H1 (cell line): Measurements from ENCODE around the gene RAB3C. TPM values are rescaled to one million over a fixed set of nuclear protein-coding genes. Genes with fewer than 3 reads are reported as not detected.

ENCODE experiments used
- CTCF ChIA-PET: fragments of 300-600 bp; sonication (Branson Sonifier 250); formaldehyde crosslinking; loops from one replicate; lab custom pipeline; 2021; ENCODE audit not compliant: partially characterized antibody; lab: Charles Lee
- POLR2A ChIA-PET: fragments of 300-600 bp; sonication (Branson Sonifier 250); formaldehyde crosslinking; loops from one replicate; lab custom pipeline; 2021; ENCODE audit warnings: inconsistent platforms; ENCODE audit not compliant: partially characterized antibody; lab: Charles Lee
- DNase-seq, 2 experiments: peaks; one replicate each; pipeline versions ENCODE4 v3.0.0 to v3.0.0-alpha.2; 2010 to 2022; ENCODE audit warnings: low spot score in 2 of 2, low read depth in 1 of 2, mixed read lengths in 1 of 2
- FAIRE-seq: peaks from 2 replicates; lab custom pipeline; 2011; peaks lifted over from hg19 to GRCh38; lab: Jason Lieb, UNC
- H2AFZ ChIP-seq: 2 replicates; pipeline ENCODE4 v1.8.1; 2012; ENCODE audit warnings: low read length, inconsistent platforms
- H2AK5ac ChIP-seq: 2 replicates; pipeline ENCODE4 v1.6.1; 2013; ENCODE audit warnings: low read depth, low read length
- H2BK120ac ChIP-seq: replicated peaks from 2 replicates; pipeline ENCODE3; 2013; ENCODE audit warnings: low read depth, low read length, inconsistent platforms
- H2BK12ac ChIP-seq: 2 replicates; pipeline ENCODE4 v1.6.1; 2013; ENCODE audit warnings: low read depth, low read length
- H2BK15ac ChIP-seq: 2 replicates; pipeline ENCODE4 v1.6.1; 2013; ENCODE audit warnings: low read length
- H2BK20ac ChIP-seq: 2 replicates; pipeline ENCODE4 v1.6.1; 2013; ENCODE audit warnings: low read length
- H2BK5ac ChIP-seq: 2 replicates; pipeline ENCODE4 v1.6.1; 2013; ENCODE audit warnings: low read depth, low read length
- H3K14ac ChIP-seq: 2 replicates; pipeline ENCODE4 v1.6.1; 2013; ENCODE audit warnings: inconsistent platforms; ENCODE audit not compliant: insufficient read length
- H3K18ac ChIP-seq: 2 replicates; pipeline ENCODE4 v1.6.1; 2013; ENCODE audit warnings: low read length; ENCODE audit errors: extremely low read depth
- H3K23ac ChIP-seq: 2 replicates; pipeline ENCODE4 v1.6.1; 2013; ENCODE audit warnings: inconsistent platforms; ENCODE audit not compliant: insufficient read length
- H3K23me2 ChIP-seq: 2 replicates; pipeline ENCODE4 v1.6.1; 2013; ENCODE audit warnings: low read depth, low read length
- H3K27ac ChIP-seq: 2 replicates; pipeline ENCODE4 v1.6.1; 2011; ENCODE audit warnings: low read depth, low read length, inconsistent platforms
- H3K27me3 ChIP-seq, 4 experiments: replicated peaks in 1 of 4; 1 replicate in 1 of 4; 2 replicates in 3 of 4; pipeline versions ENCODE4 v1.6.1 to v1.8.1; 2011 to 2013; ENCODE audit warnings: low read length in 3 of 4, mild to moderate bottlenecking in 3 of 4, inconsistent platforms in 2 of 4, mixed read lengths in 2 of 4, moderate library complexity in 1 of 4; ENCODE audit not compliant: control insufficient read depth in 3 of 4, insufficient read depth in 3 of 4; ENCODE audit errors: extremely low read depth in 1 of 4
- H3K36me3 ChIP-seq, 4 experiments: 2 replicates each; pipeline versions ENCODE4 v1.6.1 to v1.8.1; 2011 to 2013; ENCODE audit warnings: mild to moderate bottlenecking in 4 of 4, low read length in 3 of 4, moderate library complexity in 2 of 4, control low read depth in 1 of 4, inconsistent platforms in 1 of 4; ENCODE audit not compliant: insufficient read depth in 4 of 4, control insufficient read depth in 2 of 4
- H3K4ac ChIP-seq: replicated peaks from 2 replicates; pipeline ENCODE3; 2013; ENCODE audit warnings: low read length, low read depth, mixed read lengths, inconsistent platforms; ENCODE audit not compliant: insufficient read length
- H3K4me1 ChIP-seq, 4 experiments: replicated peaks in 1 of 4; 1 replicate in 1 of 4; 2 replicates in 3 of 4; pipeline versions ENCODE4 v1.6.1 to v1.8.1; 2011 to 2013; ENCODE audit warnings: low read length in 3 of 4, inconsistent platforms in 2 of 4, mixed read lengths in 1 of 4; ENCODE audit not compliant: insufficient read depth in 4 of 4, control insufficient read depth in 3 of 4
- H3K4me2 ChIP-seq, 2 experiments: 2 replicates each; pipeline versions ENCODE4 v1.6.1 to v1.8.1; 2011 to 2013; ENCODE audit warnings: low read depth in 2 of 2, low read length in 2 of 2, control low read depth in 1 of 2, inconsistent platforms in 1 of 2, mild to moderate bottlenecking in 1 of 2; ENCODE audit not compliant: insufficient read depth in 1 of 2
- H3K4me3 ChIP-seq, 4 experiments: fragments of 200-600, 300-600 bp in 1 of 4; sonication (generic), shearing (Covaris generic), sonication (Bioruptor Twin) in 1 of 4; 2 replicates each; pipeline versions ENCODE4 v1.5.1 to v1.8.1; 2011 to 2016; ENCODE audit warnings: low read length in 4 of 4, low read depth in 3 of 4, control low read depth in 2 of 4, inconsistent platforms in 2 of 4, mild to moderate bottlenecking in 2 of 4, mixed read lengths in 1 of 4, moderate library complexity in 1 of 4; ENCODE audit not compliant: insufficient read depth in 2 of 4; ENCODE audit errors: extremely low read depth in 1 of 4
- H3K56ac ChIP-seq: replicated peaks from 2 replicates; pipeline ENCODE3; 2013; ENCODE audit warnings: low read depth, mild to moderate bottlenecking, mixed read lengths, low read length, inconsistent platforms; ENCODE audit not compliant: insufficient read length
- H3K79me1 ChIP-seq: 2 replicates; pipeline ENCODE4 v1.6.1; 2013; ENCODE audit warnings: low read depth, low read length, control low read depth
- H3K79me2 ChIP-seq, 2 experiments: 2 replicates each; pipeline versions ENCODE4 v1.6.1 to v1.8.1; 2012 to 2013; ENCODE audit warnings: low read length in 2 of 2, mild to moderate bottlenecking in 2 of 2, inconsistent platforms in 1 of 2; ENCODE audit not compliant: insufficient read depth in 2 of 2, control insufficient read depth in 1 of 2
- H3K9ac ChIP-seq, 4 experiments: replicated peaks in 1 of 4; 1 replicate in 1 of 4; 2 replicates in 3 of 4; pipeline versions ENCODE4 v1.6.1 to v1.8.1; 2011 to 2013; ENCODE audit warnings: low read depth in 3 of 4, low read length in 3 of 4, control low read depth in 2 of 4, mild to moderate bottlenecking in 2 of 4, moderate library complexity in 2 of 4, inconsistent platforms in 1 of 4; ENCODE audit errors: extremely low read depth in 1 of 4
- H3K9me3 ChIP-seq, 2 experiments: 2 replicates each; pipeline versions ENCODE4 v1.6.1 to v1.8.1; 2012 to 2013; ENCODE audit warnings: mild to moderate bottlenecking in 2 of 2, moderate library complexity in 2 of 2, control low read depth in 1 of 2, inconsistent platforms in 1 of 2, low read depth in 1 of 2, low read length in 1 of 2, mixed read lengths in 1 of 2; ENCODE audit not compliant: insufficient read depth in 2 of 2
- H4K20me1 ChIP-seq, 2 experiments: replicated peaks in 1 of 2; 2 replicates each; pipeline versions ENCODE3 to v1.8.1; 2011 to 2013; ENCODE audit warnings: inconsistent platforms in 2 of 2, low read length in 2 of 2, mild to moderate bottlenecking in 1 of 2; ENCODE audit not compliant: insufficient read depth in 2 of 2, control insufficient read depth in 1 of 2
- H4K5ac ChIP-seq: 2 replicates; pipeline ENCODE4 v1.6.1; 2013; ENCODE audit warnings: low read length, low read depth, mixed read lengths, inconsistent platforms; ENCODE audit not compliant: insufficient read length
- H4K8ac ChIP-seq: 2 replicates; pipeline ENCODE4 v1.8.0; 2013; ENCODE audit warnings: mild to moderate bottlenecking, moderate library complexity, low read length, inconsistent platforms; ENCODE audit not compliant: insufficient read depth; ENCODE audit errors: extremely low read depth
- H4K91ac ChIP-seq: replicated peaks from 2 replicates; pipeline ENCODE3; 2013; ENCODE audit warnings: low read length, mixed read lengths, inconsistent platforms; ENCODE audit not compliant: insufficient read length
- ASH2L ChIP-seq: fragments of 200-600, 300-600 bp; sonication (generic); IDR thresholded peaks from one replicate; pipeline ENCODE4 v1.7.1; 2017; ENCODE audit warnings: low read length
- RAD21 ChIP-seq, 2 experiments: IDR thresholded peaks in 1 of 2; conservative IDR thresholded peaks in 1 of 2; 2 replicates each; pipeline ENCODE4 v1.6.1; 2011; ENCODE audit warnings: low read depth in 2 of 2, low read length in 2 of 2, improper control_type of control experiment in 1 of 2, inconsistent platforms in 1 of 2, mild to moderate bottlenecking in 1 of 2, moderate library complexity in 1 of 2
- SIRT6 ChIP-seq: IDR thresholded peaks from one replicate; pipeline ENCODE4 v1.7.1; 2012; ENCODE audit warnings: low read length, inconsistent platforms
- WGBS, 2 experiments: shearing (Covaris generic) in 1 of 2; methylation state at CpG; one replicate each; pipeline versions ENCODE4 v1.1.6 to v1.1.7; 2013 to 2015; ENCODE audit warnings: low lambda C conversion rate in 2 of 2, mixed read lengths in 2 of 2, inconsistent platforms in 1 of 2, low coverage in 1 of 2, missing lambda C conversion rate in 1 of 2; ENCODE audit not compliant: insufficient replicate concordance in 2 of 2, insufficient coverage in 1 of 2, insufficient read length in 1 of 2; ENCODE audit errors: extremely low coverage in 1 of 2, missing lambda C conversion rate in 1 of 2; 5-methylcytosine and 5-hydroxymethylcytosine counted together
- polyA plus RNA-seq, 7 experiments: library from polyadenylated mRNA; depleted of rRNA in 3 of 7; stranded (reverse) in 5 of 7; unstranded in 2 of 7; fragments of >200 nt in 5 of 7; fragments of 200-250 nt in 2 of 7; gene quantifications; 1 replicate in 5 of 7; 2 replicates in 1 of 7; 4 replicates in 1 of 7; pipeline versions ENCODE4 v1.2.1 to v1.2.3, GENCODE V29; 2011 to 2013; ENCODE audit warnings: missing spikeins in 2 of 7, mixed read lengths in 2 of 7
- total RNA-seq: library from RNA; stranded (reverse); fragmentation: NEBNext Ultra II Directional; extraction: Animal tissue kit (Norgen Biotek cat#: 25700); gene quantifications from 2 replicates; pipeline ENCODE4 v1.2.1, GENCODE V29; 2021
- TF ChIP-seq, protein P1 (sequence below), 3 experiments: IDR thresholded peaks; 1 replicate in 2 of 3; 2 replicates in 1 of 3; pipeline versions ENCODE4 v1.5.1 to v1.6.1; 2011; ENCODE audit warnings: low read length in 3 of 3, mild to moderate bottlenecking in 3 of 3, inconsistent platforms in 2 of 3, low read depth in 1 of 3, moderate library complexity in 1 of 3; ENCODE audit not compliant: insufficient read depth in 1 of 3; ENCODE audit errors: control extremely low read depth in 1 of 3

The RAB3C gene
- total and polyA plus RNA-seq, 2 of the 8 experiments (the other 6 are each of a cell fraction or from before 2014, with no cell fraction given) = 14.7 to 18.3 TPM

DNA sequence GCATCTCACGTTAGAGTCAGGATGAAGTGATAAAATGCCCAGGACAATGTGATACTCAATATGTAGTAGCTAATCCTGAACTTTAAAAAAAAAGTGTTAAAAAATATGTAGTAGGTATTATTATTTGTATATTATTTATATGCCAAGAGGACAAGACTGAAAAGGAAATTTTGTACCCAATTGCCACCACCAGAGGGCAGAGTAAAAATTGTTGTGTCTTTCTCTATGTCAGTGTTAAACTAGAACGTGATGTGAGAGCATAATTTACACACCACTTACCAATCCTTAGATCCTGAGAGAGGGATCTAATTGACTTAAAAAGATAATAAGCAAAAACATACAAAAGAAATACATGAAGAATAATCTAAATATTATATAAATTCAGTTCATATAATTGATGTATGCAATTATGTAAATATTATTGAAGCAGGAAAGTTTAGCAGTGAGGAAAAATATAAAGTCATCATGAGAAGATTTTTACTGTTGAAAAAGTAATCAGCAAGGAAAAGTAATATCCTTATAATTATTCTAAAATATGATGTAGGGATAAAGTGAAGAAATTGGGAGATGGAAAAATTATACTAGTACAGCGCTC, 288.9 kb downstream of the RAB3C start:
- no peaks in the 10 kb centered on the region for H3K4me1 ChIP-seq
- 49% methylated on average over 3 of the region's 3 CpGs; no CpG with 5 or more reads in 1 of the 2 experiments for WGBS, 2 experiments
- no peak overlapping the region for H3K14ac ChIP-seq
- H3K79me2 ChIP-seq = no peaks in the 10 kb centered on the region
- H3K23me2 ChIP-seq = no peaks in the 10 kb centered on the region
- H3K56ac ChIP-seq = no peak overlapping the region
- H2AFZ ChIP-seq = no peak overlapping the region
- no peak overlapping the region for H3K4me2 ChIP-seq
- H3K27ac ChIP-seq = no peak overlapping the region
- H2BK20ac ChIP-seq = no peak overlapping the region
- no peak overlapping the region for H4K8ac ChIP-seq
- no peak overlapping the region for H3K23ac ChIP-seq
- H3K9ac ChIP-seq = no peak overlapping the region
- H3K36me3 ChIP-seq = no peaks in the 10 kb centered on the region
- H4K5ac ChIP-seq = no peak overlapping the region
- no peak overlapping the region for H2BK12ac ChIP-seq
- POLR2A ChIA-PET = interaction anchor here (1.0 kb wide), 1 partner anchor 10 kb away, joined by 3 read pairs; no protein-coding TSS in a partner anchor
- H3K18ac ChIP-seq = no peak overlapping the region
- H3K27me3 ChIP-seq = no peaks in the 10 kb centered on the region
- no peak overlapping the region for H3K4me3 ChIP-seq
- DNase-seq = no peak
- no peak overlapping the region for H2BK15ac ChIP-seq
- H2BK5ac ChIP-seq = no peak overlapping the region
- no peaks in the 10 kb centered on the region for H3K9me3 ChIP-seq
- CTCF ChIA-PET = interaction anchor here (0.6 to 2.8 kb wide), 25 partner anchors 9 to 1134 kb away, joined by 3 to 24 read pairs (median 4); no protein-coding TSS in a partner anchor
- no peaks in the 10 kb centered on the region for H4K20me1 ChIP-seq
- no peak overlapping the region for H2AK5ac ChIP-seq
- no peak overlapping the region for H2BK120ac ChIP-seq
- TF ChIP-seq SIRT6 (no peak), ASH2L (no peak), RAD21 (IDR thresholded peaks at IDR 0.05 in 1 of 2, conservative IDR thresholded peaks at IDR 0.05 in 1 of 2; ENCODE audit: low read depth in 2 of 2, low read length in 2 of 2) (peak; percentile 37 to 40)
- TF ChIP-seq, protein P1, sequence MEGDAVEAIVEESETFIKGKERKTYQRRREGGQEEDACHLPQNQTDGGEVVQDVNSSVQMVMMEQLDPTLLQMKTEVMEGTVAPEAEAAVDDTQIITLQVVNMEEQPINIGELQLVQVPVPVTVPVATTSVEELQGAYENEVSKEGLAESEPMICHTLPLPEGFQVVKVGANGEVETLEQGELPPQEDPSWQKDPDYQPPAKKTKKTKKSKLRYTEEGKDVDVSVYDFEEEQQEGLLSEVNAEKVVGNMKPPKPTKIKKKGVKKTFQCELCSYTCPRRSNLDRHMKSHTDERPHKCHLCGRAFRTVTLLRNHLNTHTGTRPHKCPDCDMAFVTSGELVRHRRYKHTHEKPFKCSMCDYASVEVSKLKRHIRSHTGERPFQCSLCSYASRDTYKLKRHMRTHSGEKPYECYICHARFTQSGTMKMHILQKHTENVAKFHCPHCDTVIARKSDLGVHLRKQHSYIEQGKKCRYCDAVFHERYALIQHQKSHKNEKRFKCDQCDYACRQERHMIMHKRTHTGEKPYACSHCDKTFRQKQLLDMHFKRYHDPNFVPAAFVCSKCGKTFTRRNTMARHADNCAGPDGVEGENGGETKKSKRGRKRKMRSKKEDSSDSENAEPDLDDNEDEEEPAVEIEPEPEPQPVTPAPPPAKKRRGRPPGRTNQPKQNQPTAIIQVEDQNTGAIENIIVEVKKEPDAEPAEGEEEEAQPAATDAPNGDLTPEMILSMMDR (IDR thresholded peaks at IDR 0.05; ENCODE audit: control extremely low read depth in 1 of 3, insufficient read depth in 1 of 3, low read depth in 1 of 3, low read length in 3 of 3) = peak in 2 of 3 experiments; percentile 33 to 38; a peak in 2 of 4 replicates
- no peaks in the 10 kb centered on the region for H3K79me1 ChIP-seq
- no peak overlapping the region for H3K4ac ChIP-seq
- no peak overlapping the region for H4K91ac ChIP-seq
- FAIRE-seq = no peak
